C4-2B (cell line): ENCODE measurements around the gene RAMP1.

Experiments used
- ZFX ChIP-seq: fragments of 450-650 bp; IDR thresholded peaks from 2 replicates; pipeline ENCODE4 v1.6.1; 2017
- TF ChIP-seq, protein P1 (sequence below): fragments of 450-650 bp; conservative IDR thresholded peaks from 2 replicates; pipeline ENCODE4 v1.5.1; 2017; ENCODE audit warnings: mild to moderate bottlenecking

DNA sequence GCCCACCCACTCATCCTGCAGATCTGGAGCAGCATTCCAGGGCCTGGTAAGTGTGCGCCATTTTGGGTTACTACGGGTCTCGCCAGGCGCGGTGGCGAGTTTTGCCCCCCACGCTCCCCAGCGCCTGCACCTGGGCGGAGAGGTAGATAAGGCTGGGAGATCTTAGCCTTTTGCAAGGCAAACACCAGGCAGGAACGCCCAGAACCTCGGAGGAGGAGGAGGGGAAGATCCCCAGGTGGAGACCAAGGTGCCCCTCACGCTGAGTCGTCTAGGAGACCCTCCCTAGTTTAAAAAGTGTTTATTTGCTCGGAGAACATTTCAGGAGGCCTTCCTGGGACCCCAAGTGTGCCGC lies 365 bp upstream of the RAMP1 start:
- TF ChIP-seq, protein P1, sequence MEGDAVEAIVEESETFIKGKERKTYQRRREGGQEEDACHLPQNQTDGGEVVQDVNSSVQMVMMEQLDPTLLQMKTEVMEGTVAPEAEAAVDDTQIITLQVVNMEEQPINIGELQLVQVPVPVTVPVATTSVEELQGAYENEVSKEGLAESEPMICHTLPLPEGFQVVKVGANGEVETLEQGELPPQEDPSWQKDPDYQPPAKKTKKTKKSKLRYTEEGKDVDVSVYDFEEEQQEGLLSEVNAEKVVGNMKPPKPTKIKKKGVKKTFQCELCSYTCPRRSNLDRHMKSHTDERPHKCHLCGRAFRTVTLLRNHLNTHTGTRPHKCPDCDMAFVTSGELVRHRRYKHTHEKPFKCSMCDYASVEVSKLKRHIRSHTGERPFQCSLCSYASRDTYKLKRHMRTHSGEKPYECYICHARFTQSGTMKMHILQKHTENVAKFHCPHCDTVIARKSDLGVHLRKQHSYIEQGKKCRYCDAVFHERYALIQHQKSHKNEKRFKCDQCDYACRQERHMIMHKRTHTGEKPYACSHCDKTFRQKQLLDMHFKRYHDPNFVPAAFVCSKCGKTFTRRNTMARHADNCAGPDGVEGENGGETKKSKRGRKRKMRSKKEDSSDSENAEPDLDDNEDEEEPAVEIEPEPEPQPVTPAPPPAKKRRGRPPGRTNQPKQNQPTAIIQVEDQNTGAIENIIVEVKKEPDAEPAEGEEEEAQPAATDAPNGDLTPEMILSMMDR = no peak
- TF ChIP-seq ZFX = no peak
